NCI-H1930 (cell line): ENCODE measurements around the gene MLLT6.
"Not testable (repeated sequence)": the region's sequence is repeated elsewhere in the genome, so short reads cannot be mapped to it uniquely, and the experiment has no call there.

Experiments
- DNase-seq, 2 experiments: peaks; one replicate each; lab custom pipeline; 2025; lab: John Stamatoyannopoulos, UW

The MLLT6 gene

DNA sequence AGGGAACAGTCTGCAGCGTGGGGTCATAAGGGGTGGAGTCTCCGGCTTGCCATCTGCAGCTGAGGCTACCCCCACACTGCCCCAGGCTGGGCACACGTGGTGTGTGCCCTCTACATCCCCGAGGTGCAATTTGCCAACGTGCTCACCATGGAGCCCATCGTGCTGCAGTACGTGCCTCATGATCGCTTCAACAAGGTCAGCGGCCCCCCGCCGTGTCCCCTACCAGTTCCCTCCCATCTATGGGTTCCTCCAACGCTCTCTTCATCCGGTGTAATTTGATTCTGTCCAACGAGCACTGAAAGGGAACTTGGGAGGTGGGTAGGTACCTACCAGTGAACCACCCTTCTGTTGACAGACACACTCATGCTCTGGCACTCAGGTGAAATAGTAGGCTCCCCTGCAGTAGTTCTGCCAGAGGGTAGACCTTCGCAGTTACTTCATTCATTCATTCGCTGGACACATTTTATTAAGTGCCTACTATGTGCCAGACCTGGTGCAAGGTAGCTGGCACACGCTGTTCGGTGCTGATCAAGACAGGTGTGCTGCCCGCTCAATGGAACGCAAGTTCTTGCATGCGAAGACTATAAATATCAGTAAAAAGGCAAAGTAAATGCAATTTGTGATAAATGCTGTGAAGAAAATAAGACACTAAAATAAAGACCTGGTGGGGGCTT, 2.7 kb downstream of the MLLT6 start:
- DNase-seq, result no peak

DNA sequence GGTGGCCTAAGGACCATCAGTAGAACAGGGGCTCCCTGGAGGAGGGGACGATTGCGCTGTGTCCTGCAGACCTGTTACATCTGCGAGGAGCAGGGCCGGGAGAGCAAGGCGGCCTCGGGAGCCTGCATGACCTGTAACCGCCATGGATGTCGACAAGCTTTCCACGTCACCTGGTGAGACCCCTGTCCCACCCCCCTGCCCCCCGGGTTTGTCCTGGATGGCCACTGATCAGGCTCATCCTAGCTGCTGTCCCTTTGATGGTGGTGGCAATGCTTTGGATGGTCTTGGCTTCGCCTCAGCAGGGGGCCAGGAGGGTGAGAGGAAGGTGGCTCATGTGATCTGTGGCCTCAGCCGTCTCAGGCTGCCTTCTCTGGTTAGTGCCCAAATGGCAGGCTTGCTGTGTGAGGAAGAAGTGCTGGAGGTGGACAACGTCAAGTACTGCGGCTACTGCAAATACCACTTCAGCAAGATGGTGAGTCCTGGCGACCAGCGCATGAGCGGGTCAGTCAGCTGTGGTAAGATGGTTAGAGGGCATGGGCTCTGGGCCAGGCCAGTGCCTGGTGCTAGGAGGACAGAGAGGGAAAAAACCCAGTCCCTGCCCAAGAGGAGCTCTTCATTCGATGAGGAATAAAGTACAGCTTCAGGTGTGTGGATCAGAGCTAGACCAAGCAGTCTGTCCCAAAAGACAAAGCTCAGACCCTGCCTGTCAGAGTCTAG, 4.2 kb downstream of the MLLT6 start:
- DNase-seq, result no peak

DNA sequence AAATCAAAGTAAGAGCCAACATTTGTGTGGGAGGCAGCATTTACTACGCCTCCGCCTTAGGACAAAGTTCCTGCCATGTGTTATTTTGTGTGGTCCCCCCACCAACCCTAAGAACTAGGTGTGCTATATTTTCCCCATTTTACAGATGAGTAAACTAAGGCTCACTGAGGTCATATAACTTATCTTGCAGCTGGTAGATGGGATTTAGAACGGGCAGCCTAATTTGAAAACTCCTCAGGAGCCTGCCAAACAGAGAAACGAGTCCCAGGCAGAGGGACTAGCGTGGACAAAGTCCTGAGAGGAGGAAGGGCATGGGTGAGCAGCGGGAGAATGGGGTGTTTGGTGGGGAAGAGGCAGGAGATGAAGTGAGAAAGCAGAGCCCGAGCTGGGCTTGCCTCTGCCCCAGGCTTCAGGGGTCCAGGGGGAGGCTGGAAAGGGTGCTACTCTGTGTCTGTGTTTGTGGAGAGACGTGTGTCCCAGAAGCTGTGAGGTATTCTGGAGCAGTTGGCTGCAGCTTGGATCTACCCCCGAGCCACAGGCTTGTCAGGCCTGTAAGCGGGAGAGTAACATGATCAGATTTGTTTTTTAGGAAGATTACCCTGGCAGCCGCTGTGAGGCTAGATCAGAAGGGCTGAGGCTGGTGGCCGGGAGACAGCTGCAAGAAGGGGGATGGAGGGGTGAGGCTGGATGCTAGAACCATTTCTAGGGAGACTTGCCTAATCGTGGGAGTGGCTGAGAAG, 5.0 kb downstream of the MLLT6 start:
- no peak for DNase-seq

DNA sequence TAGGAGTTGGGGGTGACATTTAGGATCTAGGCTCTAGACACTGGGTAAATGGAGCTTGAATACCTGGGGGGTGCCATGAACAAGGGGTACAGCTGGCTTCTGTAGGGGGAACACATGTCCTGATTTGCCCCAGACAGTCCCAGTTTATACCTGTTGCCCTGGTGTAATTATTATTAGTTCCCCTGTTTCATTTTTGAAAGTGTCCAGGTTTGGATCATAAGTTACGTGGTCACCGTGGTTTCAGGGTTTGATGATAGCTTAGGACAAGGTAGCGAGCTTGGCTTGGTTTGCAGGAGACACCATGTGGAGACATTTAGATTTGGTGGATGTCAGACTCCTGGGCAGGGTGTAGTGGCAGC, 5.5 kb downstream of the MLLT6 start:
- no peak for DNase-seq

DNA sequence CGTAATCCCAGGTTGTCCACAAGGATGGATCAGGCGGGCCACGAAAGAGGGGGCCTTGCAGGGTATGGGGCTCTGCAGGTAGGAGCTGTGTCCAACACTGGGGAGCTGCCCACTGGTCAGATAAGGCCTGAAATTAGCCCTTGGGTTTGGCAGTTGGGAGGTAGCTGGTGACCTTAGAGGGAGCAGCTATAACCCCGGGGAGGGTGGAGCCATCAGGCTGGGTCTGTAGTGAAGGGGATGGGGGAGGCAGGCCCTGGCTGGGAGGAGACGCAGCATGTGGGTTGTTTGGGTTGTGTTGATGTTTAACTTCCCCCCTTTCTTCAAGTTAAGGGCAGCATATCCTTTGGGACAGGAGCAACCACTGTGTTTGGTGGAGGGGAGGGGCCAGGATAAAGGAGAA, 5.9 kb downstream of the MLLT6 start:
- no peak for DNase-seq

DNA sequence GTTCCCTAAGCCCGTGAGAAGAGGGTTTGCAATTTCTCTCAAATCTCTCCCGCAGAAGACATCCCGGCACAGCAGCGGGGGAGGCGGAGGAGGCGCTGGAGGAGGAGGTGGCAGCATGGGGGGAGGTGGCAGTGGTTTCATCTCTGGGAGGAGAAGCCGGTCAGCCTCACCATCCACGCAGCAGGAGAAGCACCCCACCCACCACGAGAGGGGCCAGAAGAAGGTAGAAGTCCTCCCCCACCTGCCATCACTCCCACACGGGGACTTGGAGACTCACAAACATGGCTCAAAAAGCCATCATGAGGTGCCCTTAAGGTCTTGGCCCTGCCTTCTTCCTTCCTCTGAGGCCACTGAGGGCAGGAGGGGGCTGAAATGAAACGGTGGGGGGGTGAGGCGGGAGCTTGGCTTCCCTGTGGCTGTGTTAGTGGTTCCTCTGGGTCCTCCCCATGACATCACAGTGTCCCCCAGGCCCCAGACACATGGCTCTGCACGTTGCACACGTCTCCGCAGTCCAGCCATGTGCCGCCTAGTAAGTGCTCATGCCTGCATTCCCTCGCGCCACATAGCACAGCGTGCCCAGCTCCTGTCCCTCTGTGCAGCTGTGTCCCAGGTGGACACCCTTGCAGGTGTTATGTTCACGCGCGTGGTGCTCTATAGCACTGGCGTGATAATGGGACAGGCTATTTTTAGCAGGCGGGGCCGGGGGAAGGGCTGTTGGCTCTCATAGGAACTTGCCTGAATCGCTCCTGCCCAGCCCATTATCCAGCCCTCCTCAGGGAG, 6.9 kb downstream of the MLLT6 start:
- no peak for DNase-seq

DNA sequence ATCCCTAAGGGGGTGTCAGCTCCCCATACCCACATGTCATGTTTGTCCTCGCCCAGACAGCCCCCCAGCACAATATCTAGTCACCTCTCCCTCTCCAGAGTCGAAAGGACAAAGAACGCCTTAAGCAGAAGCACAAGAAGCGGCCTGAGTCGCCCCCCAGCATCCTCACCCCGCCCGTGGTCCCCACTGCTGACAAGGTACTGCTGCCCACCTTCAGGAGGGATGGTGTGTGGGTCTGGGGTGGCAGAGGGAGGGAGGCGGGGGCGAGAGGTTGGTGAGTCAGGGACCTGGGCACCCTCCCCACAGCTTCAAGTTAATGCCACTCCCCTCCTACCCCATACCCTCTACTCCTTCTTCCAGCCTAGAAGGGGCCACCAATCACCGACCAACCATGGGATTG, 7.5 kb downstream of the MLLT6 start:
- DNase-seq, result no peak

DNA sequence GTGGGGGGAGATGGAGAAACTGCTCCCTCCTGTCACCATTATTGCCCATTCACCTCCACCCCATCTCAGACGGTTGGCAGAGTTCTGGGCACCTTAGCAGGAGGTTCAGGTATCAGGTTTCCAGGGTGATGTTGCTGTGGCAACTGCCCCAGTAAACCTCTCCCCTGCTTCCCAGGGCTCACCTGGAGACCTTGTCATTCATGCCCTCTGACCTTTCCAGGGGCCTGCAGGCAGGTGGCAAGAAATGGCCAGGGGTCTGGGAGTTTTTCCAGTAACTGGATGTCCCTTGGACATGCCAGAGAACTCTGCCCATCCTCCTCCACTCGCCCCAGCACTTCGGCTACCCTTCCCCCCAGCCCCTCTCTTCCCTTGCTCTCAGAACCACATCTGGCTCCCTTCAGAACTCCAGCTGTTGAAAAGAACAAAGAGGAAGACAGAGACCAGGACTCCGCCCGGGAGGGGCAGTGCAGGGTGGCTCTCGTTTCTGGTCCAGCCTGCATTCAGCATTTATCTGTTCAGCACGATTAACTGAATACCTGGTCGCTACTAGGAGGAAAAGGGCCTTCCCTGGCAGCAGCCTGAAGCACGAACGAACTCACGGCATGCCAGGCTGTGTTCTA, 8.5 kb downstream of the MLLT6 start:
- DNase-seq, result no peak

DNA sequence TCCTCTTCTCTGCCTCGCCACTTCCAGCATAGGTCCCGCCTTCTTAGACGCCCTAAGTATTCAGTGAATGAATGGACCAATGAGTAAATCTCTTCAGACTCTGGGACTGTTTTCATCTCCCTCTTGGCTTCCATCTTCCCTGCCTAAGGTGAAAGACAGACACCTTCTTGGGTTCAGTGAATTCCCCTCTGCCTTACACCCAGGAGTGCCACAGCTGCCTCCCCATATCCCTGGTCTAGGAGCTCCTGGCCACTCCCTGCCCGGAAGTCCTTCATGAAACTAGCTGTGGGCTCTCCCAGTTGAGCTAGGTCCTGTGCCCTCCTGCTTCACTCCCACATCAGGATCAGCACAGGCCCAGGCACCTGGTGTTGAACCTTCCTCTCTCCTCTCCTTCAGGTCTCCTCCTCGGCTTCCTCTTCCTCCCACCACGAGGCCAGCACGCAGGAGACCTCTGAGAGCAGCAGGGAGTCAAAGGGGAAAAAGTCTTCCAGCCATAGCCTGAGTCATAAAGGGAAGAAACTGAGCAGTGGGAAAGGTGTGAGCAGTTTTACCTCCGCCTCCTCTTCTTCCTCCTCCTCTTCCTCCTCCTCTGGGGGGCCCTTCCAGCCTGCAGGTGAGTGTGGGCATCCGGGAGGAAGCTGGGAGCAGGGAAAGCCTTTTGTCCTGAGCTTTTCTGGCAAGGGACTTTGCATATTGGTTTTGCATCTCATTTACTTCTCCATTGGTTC, 10.3 kb downstream of the MLLT6 start:
- no peak for DNase-seq

DNA sequence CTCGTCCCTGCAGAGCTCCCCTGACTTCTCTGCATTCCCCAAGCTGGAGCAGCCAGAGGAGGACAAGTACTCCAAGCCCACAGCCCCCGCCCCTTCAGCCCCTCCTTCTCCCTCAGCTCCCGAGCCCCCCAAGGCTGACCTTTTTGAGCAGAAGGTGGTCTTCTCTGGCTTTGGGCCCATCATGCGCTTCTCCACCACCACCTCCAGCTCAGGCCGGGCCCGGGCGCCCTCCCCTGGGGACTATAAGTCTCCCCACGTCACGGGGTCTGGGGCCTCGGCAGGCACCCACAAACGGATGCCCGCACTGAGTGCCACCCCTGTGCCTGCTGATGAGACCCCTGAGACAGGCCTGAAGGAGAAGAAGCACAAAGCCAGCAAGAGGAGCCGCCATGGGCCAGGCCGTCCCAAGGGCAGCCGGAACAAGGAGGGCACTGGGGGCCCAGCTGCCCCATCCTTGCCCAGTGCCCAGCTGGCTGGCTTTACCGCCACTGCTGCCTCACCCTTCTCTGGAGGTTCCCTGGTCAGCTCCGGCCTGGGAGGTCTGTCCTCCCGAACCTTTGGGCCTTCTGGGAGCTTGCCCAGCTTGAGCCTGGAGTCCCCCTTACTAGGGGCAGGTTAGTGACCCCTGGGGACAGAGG, 11.4 kb downstream of the MLLT6 start:
- DNase-seq, result no peak

DNA sequence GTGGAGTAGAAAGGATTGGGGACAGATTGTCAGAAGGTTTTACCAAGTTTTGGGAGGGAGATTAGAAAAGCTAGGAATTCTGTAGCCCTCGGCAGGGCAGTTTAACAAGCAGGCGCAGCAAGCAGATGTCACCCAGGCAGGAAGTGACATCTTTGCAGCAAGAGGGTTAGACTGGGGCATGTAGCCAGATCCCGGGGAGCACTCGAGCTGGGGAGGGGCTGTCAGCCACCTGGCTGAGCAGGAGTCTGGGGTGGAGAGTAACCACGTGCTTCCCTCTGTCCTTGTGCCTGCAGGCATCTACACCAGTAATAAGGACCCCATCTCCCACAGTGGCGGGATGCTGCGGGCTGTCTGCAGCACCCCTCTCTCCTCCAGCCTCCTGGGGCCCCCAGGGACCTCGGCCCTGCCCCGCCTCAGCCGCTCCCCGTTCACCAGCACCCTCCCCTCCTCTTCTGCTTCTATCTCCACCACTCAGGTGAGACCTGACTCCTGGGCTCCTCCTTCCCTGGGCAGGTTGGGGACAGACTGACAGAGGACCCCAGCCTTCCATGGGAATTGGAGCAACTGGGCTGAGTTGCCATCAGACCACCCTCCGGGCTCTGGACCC, 12.2 kb downstream of the MLLT6 start:
- no peak for DNase-seq

DNA sequence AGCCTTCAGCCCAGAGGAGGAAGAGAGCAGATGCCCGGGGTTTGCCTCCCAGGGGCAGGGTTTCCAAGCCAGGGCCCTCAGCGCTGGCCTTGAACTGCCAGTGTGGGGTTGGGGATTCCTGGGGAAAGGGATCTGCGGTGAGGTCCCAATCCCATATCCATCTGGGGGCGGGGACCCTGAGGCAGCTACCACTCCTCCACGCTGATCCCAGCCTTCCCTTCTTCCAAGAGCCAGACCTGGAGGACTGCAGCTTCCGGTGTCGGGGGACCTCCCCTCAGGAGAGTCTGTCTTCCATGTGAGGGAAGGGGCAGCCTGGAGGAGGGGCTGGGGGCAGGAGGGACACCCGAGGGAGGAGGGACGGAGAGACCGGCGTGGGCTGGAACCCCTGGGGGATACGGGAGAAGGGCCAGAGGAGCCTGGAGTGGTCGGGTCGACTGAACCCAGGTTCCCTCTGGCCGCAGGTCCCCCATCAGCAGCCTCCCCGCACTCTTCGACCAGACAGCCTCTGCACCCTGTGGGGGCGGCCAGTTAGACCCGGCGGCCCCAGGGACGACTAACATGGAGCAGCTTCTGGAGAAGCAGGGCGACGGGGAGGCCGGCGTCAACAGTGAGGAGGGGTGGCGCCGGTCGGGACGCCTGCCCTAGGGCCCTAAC, 14.3 kb downstream of the MLLT6 start:
- DNase-seq, result no peak

DNA sequence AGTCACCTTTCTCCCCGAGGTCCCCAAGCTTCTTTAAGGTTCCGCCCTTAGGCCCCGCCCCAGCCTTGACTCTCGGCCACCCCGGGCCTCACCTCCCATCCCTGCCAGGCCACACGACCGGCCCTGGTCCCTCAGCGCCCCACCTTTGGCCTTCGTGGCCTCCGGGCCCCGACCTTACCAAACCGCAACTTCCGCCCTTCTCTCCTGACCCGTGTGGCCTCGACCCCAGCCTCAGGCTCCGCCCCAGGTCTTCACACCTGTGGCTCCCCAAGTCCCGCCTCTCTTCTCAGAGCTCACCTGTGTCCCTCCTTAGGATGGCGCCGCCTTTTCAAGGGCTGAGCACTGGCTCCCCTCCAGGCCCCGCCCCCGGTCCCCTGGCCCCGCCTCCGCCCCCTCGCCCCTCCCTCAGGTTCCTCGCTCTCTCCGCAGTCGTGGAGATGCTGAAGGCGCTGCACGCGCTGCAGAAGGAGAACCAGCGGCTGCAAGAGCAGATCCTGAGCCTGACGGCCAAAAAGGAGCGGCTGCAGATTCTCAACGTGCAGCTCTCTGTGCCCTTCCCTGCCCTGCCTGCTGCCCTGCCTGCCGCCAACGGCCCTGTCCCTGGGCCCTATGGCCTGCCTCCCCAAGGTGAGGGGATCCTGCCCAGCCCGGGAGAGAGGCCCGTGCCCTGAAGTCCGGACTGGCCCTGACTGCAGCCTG, 15.0 kb downstream of the MLLT6 start:
- no peak for DNase-seq

DNA sequence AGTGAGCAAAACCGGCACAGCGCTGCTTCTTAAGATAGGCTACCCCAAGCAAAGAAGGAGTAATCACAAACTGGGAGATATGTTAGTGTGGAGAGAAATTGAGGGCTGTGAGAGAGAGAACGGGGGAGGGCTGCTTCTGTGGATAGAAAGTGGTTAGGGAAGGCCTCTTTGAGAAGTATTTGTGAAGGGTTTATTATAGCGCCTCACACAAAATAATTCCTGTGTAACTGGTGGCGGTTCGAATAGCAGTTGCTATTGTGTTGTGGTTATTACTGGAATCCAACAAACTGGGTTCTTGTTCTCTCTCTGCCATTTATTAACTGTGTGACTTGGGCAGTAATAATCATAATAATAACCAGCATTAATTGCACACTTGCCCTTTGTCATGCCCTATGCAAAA, 15.9 kb downstream of the MLLT6 start:
- DNase-seq, result no peak

DNA sequence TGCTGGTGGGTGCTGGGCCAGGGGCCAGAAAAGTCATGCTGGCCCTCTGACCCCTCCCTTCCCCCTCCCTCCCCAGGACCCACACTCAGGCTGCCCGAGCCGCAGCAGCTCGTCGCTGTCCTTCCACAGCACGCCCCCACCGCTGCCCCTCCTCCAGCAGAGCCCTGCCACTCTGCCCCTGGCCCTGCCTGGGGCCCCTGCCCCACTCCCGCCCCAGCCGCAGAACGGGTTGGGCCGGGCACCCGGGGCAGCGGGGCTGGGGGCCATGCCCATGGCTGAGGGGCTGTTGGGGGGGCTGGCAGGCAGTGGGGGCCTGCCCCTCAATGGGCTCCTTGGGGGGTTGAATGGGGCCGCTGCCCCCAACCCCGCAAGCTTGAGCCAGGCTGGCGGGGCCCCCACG, 16.7 kb downstream of the MLLT6 start:
- no peak for DNase-seq

DNA sequence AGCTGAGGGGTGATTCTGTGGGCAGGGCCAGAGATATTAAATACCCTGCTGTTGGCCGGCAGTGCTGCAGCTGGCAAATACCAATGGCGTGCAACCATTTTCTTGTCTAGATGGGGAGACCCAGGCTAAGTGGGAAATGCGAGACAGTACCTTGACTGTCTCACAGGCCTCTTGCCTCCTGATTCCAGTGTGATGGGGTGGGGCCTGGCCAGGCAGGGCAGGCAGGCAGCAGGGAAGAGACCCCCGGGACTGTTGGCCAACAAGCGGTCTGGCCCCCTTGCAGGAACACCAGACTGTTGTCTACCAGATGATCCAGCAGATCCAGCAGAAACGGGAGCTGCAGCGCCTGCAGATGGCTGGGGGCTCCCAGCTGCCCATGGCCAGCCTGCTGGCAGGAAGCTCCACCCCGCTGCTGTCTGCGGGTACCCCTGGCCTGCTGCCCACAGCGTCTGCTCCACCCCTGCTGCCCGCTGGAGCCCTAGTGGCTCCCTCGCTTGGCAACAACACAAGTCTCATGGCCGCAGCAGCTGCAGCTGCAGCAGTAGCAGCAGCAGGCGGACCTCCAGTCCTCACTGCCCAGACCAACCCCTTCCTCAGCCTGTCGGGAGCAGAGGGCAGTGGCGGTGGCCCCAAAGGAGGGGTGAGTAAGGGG, 19.4 kb downstream of the MLLT6 start:
- no peak for DNase-seq

DNA sequence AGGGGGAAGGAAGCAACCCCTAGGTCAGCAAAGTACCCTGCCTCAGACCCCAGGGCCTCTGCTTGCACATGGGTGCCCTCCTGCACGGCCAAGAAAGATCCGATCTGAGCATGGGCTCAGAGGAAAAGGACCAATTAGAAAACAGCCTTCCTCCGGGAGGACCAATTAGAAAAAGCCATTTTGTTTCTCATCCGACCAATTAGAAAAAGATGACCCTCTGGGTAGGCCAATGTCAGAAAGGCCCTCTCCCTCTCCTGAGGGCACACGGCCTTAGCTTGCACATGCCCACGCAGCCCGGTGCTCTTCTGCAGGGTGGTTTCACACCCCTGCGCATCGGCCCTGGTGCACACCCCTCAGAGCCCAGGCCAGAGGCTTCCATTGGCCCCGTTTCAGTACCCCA, 20.0 kb downstream of the MLLT6 start:
- no peak for DNase-seq

DNA sequence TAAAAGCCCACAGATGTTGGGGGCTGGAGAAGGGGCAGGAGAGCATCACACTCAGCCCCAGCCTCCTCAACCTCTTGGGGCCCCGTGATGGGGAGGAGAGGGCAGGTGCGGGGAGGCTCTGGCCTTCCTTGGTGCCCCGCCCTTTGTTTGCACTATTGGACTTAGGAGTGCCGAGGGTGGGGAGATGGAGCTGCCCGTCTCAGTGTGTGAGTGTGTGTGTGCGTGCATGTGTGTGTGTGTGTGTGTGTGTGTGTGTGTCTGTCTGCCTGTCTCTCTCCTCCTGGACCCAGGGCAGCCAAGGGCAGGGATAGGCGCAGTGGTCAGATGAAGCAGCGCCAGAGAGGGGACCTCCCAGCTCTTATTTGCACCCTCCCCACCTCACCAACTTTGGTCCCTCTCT, 21.1 kb downstream of the MLLT6 start:
- DNase-seq, result not testable (repeated sequence)

DNA sequence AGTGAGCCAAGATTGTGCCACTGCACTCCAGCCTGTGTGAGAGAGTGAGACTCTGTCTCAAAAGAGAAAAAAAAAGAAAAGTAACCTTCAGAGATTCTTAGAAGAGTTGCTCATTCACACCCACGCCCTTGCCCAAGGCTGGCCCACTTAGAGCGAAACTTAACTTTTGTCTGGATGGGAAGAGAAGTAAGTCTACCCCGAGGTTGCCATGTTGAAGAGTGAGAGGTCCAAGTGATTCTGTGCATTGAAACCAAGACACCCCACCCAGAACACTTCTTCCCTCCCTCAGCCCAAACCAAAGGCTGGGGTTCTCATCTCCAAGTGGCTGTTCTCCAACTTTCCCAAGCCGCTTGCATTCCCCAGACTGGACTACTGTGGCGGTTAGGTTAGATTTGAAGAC, 22.7 kb downstream of the MLLT6 start:
- DNase-seq, result no peak
